Activated CD4-positive, alpha-beta memory T cell treated with anti-CD3 and anti-CD28 coated beads for 36 hours (primary cell): ENCODE data around the gene PLEKHG2. TPM values are rescaled to one million over a fixed set of nuclear protein-coding genes. Genes with fewer than 3 reads are reported as not detected.
A peak's percentile ranks its signal among the peaks of the same experiment; 100 is the strongest.

ENCODE experiments used
- CTCF ChIA-PET: fragments of 350-600 bp; sonication (Branson Sonifier 250); formaldehyde crosslinking; loops from one replicate; lab custom pipeline; 2021; ENCODE audit warnings: antibody characterized with exemption, inconsistent platforms; lab: Charles Lee
- POLR2A ChIA-PET: fragments of 350-600 bp; sonication (Branson Sonifier 250); formaldehyde crosslinking; loops from one replicate; lab custom pipeline; 2021; ENCODE audit warnings: antibody characterized with exemption; lab: Charles Lee
- DNase-seq: peaks from one replicate; pipeline ENCODE4 v3.0.0-alpha.2; 2020
- H3K27ac Mint-ChIP-seq: one replicate; pipeline ENCODE4 v1.8.0; 2021; ENCODE audit warnings: mixed read lengths
- H3K27me3 Mint-ChIP-seq: one replicate; pipeline ENCODE4 v1.8.0; 2021; ENCODE audit warnings: mixed read lengths
- H3K36me3 Mint-ChIP-seq: one replicate; pipeline ENCODE4 v1.8.0; 2021; ENCODE audit warnings: mixed read lengths
- H3K4me1 Mint-ChIP-seq: one replicate; pipeline ENCODE4 v1.8.0; 2021; ENCODE audit warnings: low read depth, mixed read lengths
- H3K4me3 Mint-ChIP-seq: one replicate; pipeline ENCODE4 v1.8.0; 2021; ENCODE audit warnings: mild to moderate bottlenecking, mixed read lengths
- H3K9me3 Mint-ChIP-seq: one replicate; pipeline ENCODE4 v1.8.0; 2021; ENCODE audit warnings: mixed read lengths
- intact Hi-C: fragments of 100-400 bp; cut with micrococcal nuclease; formaldehyde crosslinking; loops from one replicate; pipeline ENCODE4 v1.15.1; 2023
- total RNA-seq, 2 experiments: library from RNA; stranded (reverse); gene quantifications; one replicate each; pipeline ENCODE4 v1.2.3, GENCODE V29; 2021

Gene PLEKHG2
- total RNA-seq, 2 experiments from 2014 or later = 74.9 to 80.6 TPM

GRCh38 chr19:39402346-39403300 lies 9.8 kb upstream of the PLEKHG2 start:
- ChIA-PET CTCF (interaction anchor here (1.0 to 7.6 kb wide), 3 partner anchors 9 to 33 kb away, joined by 3 to 219 read pairs (median 7); partner anchors contain the start of genes PLEKHG2 and RPS16), POLR2A (interaction anchor here (1.1 to 3.9 kb wide), 9 partner anchors 9 to 43 kb away, joined by 3 to 32 read pairs (median 15); partner anchors contain the start of genes MED29, PAF1, PLEKHG2 and RPS16)
- Mint-ChIP-seq H3K9me3 (no peaks in the 10 kb centered on the region), H3K36me3 (peaks cover 16% of the 10 kb centered on the region), H3K27ac (peak overlapping the region; percentile 94), H3K4me1 (peaks cover 62% of the 10 kb centered on the region), H3K4me3 (peak overlapping the region; percentile 78), H3K27me3 (no peaks in the 10 kb centered on the region)
- intact Hi-C loops = loop anchor here (1.0 to 5.0 kb wide), 3 partner anchors 28 to 1860 kb away; partner anchors contain the start of gene HNRNPUL1
- DNase-seq = peak; percentile 94

GRCh38 chr19:39403331-39404312 lies 8.8 kb upstream of the PLEKHG2 start:
- intact Hi-C loops = loop anchor here (5.0 kb wide), 2 partner anchors 551 to 1859 kb away; partner anchors contain the start of gene HNRNPUL1
- CTCF ChIA-PET = interaction anchor here (0.6 to 1.2 kb wide), 4 partner anchors 8 to 1013 kb away, joined by 3 to 5 read pairs (median 4); partner anchors contain the start of gene PLEKHG2

GRCh38 chr19:39405261-39405957 lies 7.1 kb upstream of the PLEKHG2 start:
- H3K36me3 Mint-ChIP-seq = peaks cover 30% of the 10 kb centered on the region
- peak overlapping the region; percentile 94 for H3K27ac Mint-ChIP-seq
- no peaks in the 10 kb centered on the region for H3K27me3 Mint-ChIP-seq

More at GRCh38 chr19:39403331-39404312, 8.8 kb upstream of the PLEKHG2 start:
- POLR2A ChIA-PET = interaction anchor here (1.0 to 3.9 kb wide), 6 partner anchors 8 to 42 kb away, joined by 4 to 28 read pairs (median 14); partner anchors contain the start of genes MED29, PAF1, PLEKHG2 and RPS16
- Mint-ChIP-seq H3K9me3 (no peaks in the 10 kb centered on the region), H3K27me3 (no peaks in the 10 kb centered on the region), H3K4me1 (peaks cover 55% of the 10 kb centered on the region), H3K36me3 (peaks cover 26% of the 10 kb centered on the region), H3K4me3 (peak overlapping the region; percentile 78), H3K27ac (peak overlapping the region; percentile 94)
- DNase-seq = peak; percentile 99

GRCh38 chr19:39405958-39406655 lies 6.4 kb upstream of the PLEKHG2 start:
- H3K4me1 Mint-ChIP-seq = peaks cover 45% of the 10 kb centered on the region
- POLR2A ChIA-PET = interaction anchor here (1.1 to 4.0 kb wide), 5 partner anchors 8 to 125 kb away, joined by 3 to 53 read pairs (median 22); partner anchors contain the start of genes MED29, PAF1 and RPS16
- DNase-seq = peak; percentile 90
- CTCF ChIA-PET = interaction anchor here (0.7 to 4.5 kb wide), 3 partner anchors 8 to 30 kb away, joined by 4 to 54 read pairs (median 5); partner anchors contain the start of genes MED29, PAF1 and RPS16
- no peaks in the 10 kb centered on the region for H3K9me3 Mint-ChIP-seq
- no peaks in the 10 kb centered on the region for H3K27me3 Mint-ChIP-seq
- H3K27ac Mint-ChIP-seq = peak overlapping the region; percentile 94
- intact Hi-C loops = no loop called here
- H3K36me3 Mint-ChIP-seq = peaks cover 30% of the 10 kb centered on the region
- peak overlapping the region; percentile 85 for H3K4me3 Mint-ChIP-seq

More at GRCh38 chr19:39405261-39405957, 7.1 kb upstream of the PLEKHG2 start:
- H3K4me1 Mint-ChIP-seq = peaks cover 44% of the 10 kb centered on the region
- no peaks in the 10 kb centered on the region for H3K9me3 Mint-ChIP-seq
- CTCF ChIA-PET = interaction anchor here (4.5 kb wide), 1 partner anchor 8 kb away, joined by 54 read pairs; no protein-coding TSS in a partner anchor
- POLR2A ChIA-PET = interaction anchor here (2.3 to 3.9 kb wide), 2 partner anchors 30 kb away, joined by 22 read pairs; partner anchors contain the start of gene RPS16
- intact Hi-C loops = no loop called here
- DNase-seq = no peak
- H3K4me3 Mint-ChIP-seq = peak overlapping the region; percentile 85

GRCh38 chr19:39406656-39407409 lies 5.6 kb upstream of the PLEKHG2 start, which contains the start of gene ZFP36:
TSS of gene ZFP36 (plus strand) at chr19:39406847. CDS start at chr19:39406905, 58 bp downstream.
- ChIA-PET POLR2A (interaction anchor here (1.1 to 4.0 kb wide), 5 partner anchors 9 to 124 kb away, joined by 3 to 53 read pairs (median 22); partner anchors contain the start of genes MED29, PAF1 and RPS16), CTCF (interaction anchor here (0.7 to 4.5 kb wide), 4 partner anchors 9 to 29 kb away, joined by 3 to 54 read pairs (median 4); partner anchors contain the start of genes MED29, PAF1 and RPS16)
- intact Hi-C loops = no loop called here
- no peaks in the 10 kb centered on the region for H3K9me3 Mint-ChIP-seq
- H3K36me3 Mint-ChIP-seq = peaks cover 30% of the 10 kb centered on the region
- peak within 1 kb of the TSS; percentile 85 for H3K4me3 Mint-ChIP-seq
- no peaks in the 10 kb centered on the region for H3K27me3 Mint-ChIP-seq
- peak; percentile 93 for DNase-seq
- H3K27ac Mint-ChIP-seq = peak within 1 kb of the TSS; percentile 96
- H3K4me1 Mint-ChIP-seq = peaks cover 44% of the 10 kb centered on the region

- Mint-ChIP-seq H3K9me3 (no peaks in the 10 kb centered on the region), H3K4me1 (peaks cover 39% of the 10 kb centered on the region), H3K4me3 (peak overlapping the region; percentile 85), H3K27me3 (peaks cover 3% of the 10 kb centered on the region), H3K36me3 (peaks cover 33% of the 10 kb centered on the region), H3K27ac (peak overlapping the region; percentile 96)
- POLR2A ChIA-PET = interaction anchor here (0.9 to 4.0 kb wide), 6 partner anchors 9 to 124 kb away, joined by 3 to 53 read pairs (median 16); partner anchors contain the start of genes MED29, PAF1 and RPS16
- CTCF ChIA-PET = interaction anchor here (1.0 to 4.5 kb wide), 3 partner anchors 9 to 16 kb away, joined by 3 to 54 read pairs (median 5); partner anchors contain the start of genes MED29 and PAF1
- intact Hi-C loops = no loop called here
- no peak for DNase-seq
Measured at GRCh38 chr19:39407410-39407659, 5.1 kb upstream of the PLEKHG2 start.

- H3K9me3 Mint-ChIP-seq = no peaks in the 10 kb centered on the region
- peaks cover 38% of the 10 kb centered on the region for H3K4me1 Mint-ChIP-seq
- ChIA-PET POLR2A (interaction anchor here (0.9 to 4.0 kb wide), 6 partner anchors 10 to 123 kb away, joined by 3 to 53 read pairs (median 16); partner anchors contain the start of genes MED29, PAF1 and RPS16), CTCF (interaction anchor here (1.0 to 4.5 kb wide), 3 partner anchors 10 to 17 kb away, joined by 3 to 54 read pairs (median 3); partner anchors contain the start of genes MED29 and PAF1)
- H3K27me3 Mint-ChIP-seq = peaks cover 3% of the 10 kb centered on the region
- peaks cover 32% of the 10 kb centered on the region for H3K36me3 Mint-ChIP-seq
- H3K27ac Mint-ChIP-seq = peak overlapping the region; percentile 96
- intact Hi-C loops = no loop called here
- H3K4me3 Mint-ChIP-seq = peak overlapping the region; percentile 85
- DNase-seq = peak; percentile 79
Measured at GRCh38 chr19:39407660-39408391, 4.6 kb upstream of the PLEKHG2 start.

- Mint-ChIP-seq H3K4me1 (peaks cover 38% of the 10 kb centered on the region), H3K9me3 (no peaks in the 10 kb centered on the region), H3K4me3 (peak overlapping the region; percentile 85), H3K27me3 (peaks cover 3% of the 10 kb centered on the region), H3K27ac (peak overlapping the region; percentile 96), H3K36me3 (peaks cover 32% of the 10 kb centered on the region)
- peak; percentile 46 for DNase-seq
- ChIA-PET CTCF (interaction anchor here (0.6 to 4.5 kb wide), 3 partner anchors 11 to 186 kb away, joined by 3 to 54 read pairs (median 3); partner anchors contain the start of genes MED29 and PAF1), POLR2A (interaction anchor here (0.7 to 4.0 kb wide), 7 partner anchors 11 to 38 kb away, joined by 3 to 53 read pairs (median 9); partner anchors contain the start of genes MED29, PAF1 and RPS16)
- intact Hi-C loops = no loop called here
Measured at GRCh38 chr19:39408392-39409207, 3.9 kb upstream of the PLEKHG2 start.
